ENCODE data around the gene CNTNAP4.

CNTNAP4 gene

DNA sequence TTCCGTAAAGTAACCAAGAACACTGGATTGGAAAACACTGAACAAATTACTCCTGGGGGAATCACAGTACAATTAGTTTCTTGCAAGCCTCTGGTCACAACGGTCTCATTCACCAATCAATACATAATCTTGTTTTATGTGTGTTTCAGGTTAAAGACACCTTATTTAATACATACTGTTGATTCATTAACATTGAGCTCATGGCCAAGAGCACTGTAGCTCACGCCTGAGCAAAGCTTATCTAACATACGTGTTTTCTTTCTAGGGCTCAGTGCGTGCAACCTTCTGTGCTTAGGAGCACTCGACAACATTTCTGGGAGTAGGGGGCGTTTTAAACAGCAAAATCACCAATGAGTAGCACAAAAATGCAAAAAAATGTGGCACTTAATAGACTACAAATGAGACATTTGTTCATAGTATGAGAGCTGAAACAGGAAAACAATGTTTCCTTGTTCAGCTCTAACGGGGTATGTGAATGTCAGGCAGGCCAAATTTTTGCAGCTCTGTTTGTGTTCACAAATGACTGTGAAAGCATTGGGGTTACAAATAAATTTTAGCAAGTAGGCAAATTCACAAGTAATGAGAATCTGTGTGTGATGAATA lies 206.2 kb downstream of the CNTNAP4 start:
- TF ChIP-seq SIN3A (IDR thresholded peaks at IDR 0.05; ENCODE audit: borderline replicate concordance, insufficient read depth, low read length) (no peak), POLR2AphosphoS5 (IDR thresholded peaks at IDR 0.05; ENCODE audit: low read depth, low read length) (no peak), FOXP2 (optimal IDR thresholded peaks at IDR 0.05; ENCODE audit: borderline replicate concordance, extremely low read depth, extremely low read length, insufficient read depth) (no peak), TAF1 (IDR thresholded peaks at IDR 0.05; ENCODE audit: borderline replicate concordance, insufficient read depth, low read length) (no peak)
- TF ChIP-seq, protein P1, sequence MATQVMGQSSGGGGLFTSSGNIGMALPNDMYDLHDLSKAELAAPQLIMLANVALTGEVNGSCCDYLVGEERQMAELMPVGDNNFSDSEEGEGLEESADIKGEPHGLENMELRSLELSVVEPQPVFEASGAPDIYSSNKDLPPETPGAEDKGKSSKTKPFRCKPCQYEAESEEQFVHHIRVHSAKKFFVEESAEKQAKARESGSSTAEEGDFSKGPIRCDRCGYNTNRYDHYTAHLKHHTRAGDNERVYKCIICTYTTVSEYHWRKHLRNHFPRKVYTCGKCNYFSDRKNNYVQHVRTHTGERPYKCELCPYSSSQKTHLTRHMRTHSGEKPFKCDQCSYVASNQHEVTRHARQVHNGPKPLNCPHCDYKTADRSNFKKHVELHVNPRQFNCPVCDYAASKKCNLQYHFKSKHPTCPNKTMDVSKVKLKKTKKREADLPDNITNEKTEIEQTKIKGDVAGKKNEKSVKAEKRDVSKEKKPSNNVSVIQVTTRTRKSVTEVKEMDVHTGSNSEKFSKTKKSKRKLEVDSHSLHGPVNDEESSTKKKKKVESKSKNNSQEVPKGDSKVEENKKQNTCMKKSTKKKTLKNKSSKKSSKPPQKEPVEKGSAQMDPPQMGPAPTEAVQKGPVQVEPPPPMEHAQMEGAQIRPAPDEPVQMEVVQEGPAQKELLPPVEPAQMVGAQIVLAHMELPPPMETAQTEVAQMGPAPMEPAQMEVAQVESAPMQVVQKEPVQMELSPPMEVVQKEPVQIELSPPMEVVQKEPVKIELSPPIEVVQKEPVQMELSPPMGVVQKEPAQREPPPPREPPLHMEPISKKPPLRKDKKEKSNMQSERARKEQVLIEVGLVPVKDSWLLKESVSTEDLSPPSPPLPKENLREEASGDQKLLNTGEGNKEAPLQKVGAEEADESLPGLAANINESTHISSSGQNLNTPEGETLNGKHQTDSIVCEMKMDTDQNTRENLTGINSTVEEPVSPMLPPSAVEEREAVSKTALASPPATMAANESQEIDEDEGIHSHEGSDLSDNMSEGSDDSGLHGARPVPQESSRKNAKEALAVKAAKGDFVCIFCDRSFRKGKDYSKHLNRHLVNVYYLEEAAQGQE (IDR thresholded peaks at IDR 0.05; ENCODE audit: insufficient read depth in 1 of 2, low read depth in 2 of 2, low read length in 2 of 2) = no peak

DNA sequence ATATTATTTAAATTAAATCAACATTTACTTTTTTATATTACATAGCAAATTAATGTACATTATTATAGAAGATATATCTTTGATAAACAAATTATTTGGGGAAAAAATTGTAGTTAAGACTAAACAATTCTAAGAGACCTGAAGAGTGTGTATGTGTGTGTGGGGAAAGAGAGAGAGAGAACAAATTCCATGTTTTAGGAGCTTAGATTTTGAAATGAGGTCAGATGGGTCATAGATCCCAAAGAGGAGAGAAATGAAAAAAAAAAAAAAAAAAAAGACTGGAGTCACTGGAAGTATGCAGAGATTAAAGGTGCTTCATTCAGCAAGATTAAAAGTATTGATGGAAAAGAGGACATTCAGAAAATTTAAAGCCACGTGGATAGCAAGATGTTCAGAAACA lies 206.8 kb downstream of the CNTNAP4 start:
- no peak for TF ChIP-seq SIN3A (IDR thresholded peaks at IDR 0.05; ENCODE audit: borderline replicate concordance, insufficient read depth, low read length)
- TF ChIP-seq TAF1 (IDR thresholded peaks at IDR 0.05; ENCODE audit: borderline replicate concordance, insufficient read depth, low read length) = no peak
- no peak for TF ChIP-seq FOXP2 (optimal IDR thresholded peaks at IDR 0.05; ENCODE audit: borderline replicate concordance, extremely low read depth, extremely low read length, insufficient read depth)
- no peak for TF ChIP-seq POLR2AphosphoS5 (IDR thresholded peaks at IDR 0.05; ENCODE audit: low read depth, low read length)
- TF ChIP-seq, protein P1 (IDR thresholded peaks at IDR 0.05; ENCODE audit: insufficient read depth in 1 of 2, low read depth in 2 of 2, low read length in 2 of 2) = no peak

DNA sequence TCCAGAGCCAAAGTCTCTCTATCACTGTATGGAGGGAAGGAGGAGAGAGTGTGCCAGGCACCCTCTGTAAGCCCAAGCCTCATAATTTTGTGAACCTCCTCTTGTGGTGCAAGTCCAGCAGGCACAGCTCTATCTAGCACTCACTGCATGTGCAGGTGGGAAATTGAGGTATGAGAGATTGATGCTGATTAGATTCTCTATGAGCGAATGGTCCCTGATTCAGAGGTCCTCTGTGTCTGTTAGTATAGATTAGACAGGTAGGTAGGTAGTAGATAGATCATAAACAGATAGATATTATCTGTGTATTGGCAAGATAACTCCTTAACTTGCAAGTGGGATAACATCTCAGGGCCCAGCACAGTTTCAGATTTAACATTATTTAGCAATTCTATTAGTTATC lies 209.5 kb downstream of the CNTNAP4 start:
- TF ChIP-seq TAF1 (IDR thresholded peaks at IDR 0.05; ENCODE audit: borderline replicate concordance, insufficient read depth, low read length) (no peak), SIN3A (IDR thresholded peaks at IDR 0.05; ENCODE audit: borderline replicate concordance, insufficient read depth, low read length) (no peak), FOXP2 (optimal IDR thresholded peaks at IDR 0.05; ENCODE audit: borderline replicate concordance, extremely low read depth, extremely low read length, insufficient read depth) (no peak), POLR2AphosphoS5 (IDR thresholded peaks at IDR 0.05; ENCODE audit: low read depth, low read length) (no peak)
- TF ChIP-seq, protein P1 (IDR thresholded peaks at IDR 0.05; ENCODE audit: insufficient read depth in 1 of 2, low read depth in 2 of 2, low read length in 2 of 2) = no peak

DNA sequence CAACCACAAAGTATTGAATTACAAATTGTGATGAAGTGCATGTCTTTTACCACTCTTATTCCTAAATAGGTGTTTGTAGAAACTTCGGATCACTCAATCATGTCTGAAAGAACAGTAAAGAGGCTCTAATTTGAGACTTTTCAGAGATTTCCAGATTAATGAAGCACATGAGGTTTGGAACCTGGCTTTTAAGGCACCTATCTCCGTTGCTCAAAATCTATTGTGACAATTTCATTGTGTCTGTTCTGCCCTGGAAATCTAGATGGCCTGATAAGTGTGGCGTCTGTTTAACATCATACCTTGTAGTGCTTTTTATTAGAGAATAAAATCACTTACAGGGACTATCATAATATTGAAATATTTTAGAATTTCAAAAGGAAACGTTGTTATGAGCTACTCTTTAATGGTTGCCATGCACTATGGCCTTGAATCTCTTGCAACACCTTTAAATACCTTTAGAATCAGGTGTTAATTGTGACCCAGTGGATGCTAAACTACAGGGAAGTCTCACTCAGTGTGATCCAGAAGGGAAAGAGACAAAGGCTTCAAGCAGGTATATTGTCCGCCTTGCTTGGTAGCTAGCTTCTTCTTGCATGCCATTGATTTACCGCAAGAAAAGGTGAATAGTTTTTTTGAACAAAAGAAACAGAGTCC lies 210.3 kb downstream of the CNTNAP4 start:
- TF ChIP-seq TAF1 (IDR thresholded peaks at IDR 0.05; ENCODE audit: borderline replicate concordance, insufficient read depth, low read length) (no peak), POLR2AphosphoS5 (IDR thresholded peaks at IDR 0.05; ENCODE audit: low read depth, low read length) (no peak), SIN3A (IDR thresholded peaks at IDR 0.05; ENCODE audit: borderline replicate concordance, insufficient read depth, low read length) (no peak), FOXP2 (optimal IDR thresholded peaks at IDR 0.05; ENCODE audit: borderline replicate concordance, extremely low read depth, extremely low read length, insufficient read depth) (no peak)
- TF ChIP-seq, protein P1 (IDR thresholded peaks at IDR 0.05; ENCODE audit: insufficient read depth in 1 of 2, low read depth in 2 of 2, low read length in 2 of 2) = no peak
